HEK293 (cell line): ENCODE results near the gene NTRK3.

Experiments
- CTCF ChIA-PET: fragments of 350-600 bp; formaldehyde crosslinking; extraction: SDS; loops from one replicate; lab custom pipeline; 2021; ENCODE audit warnings: antibody characterized with exemption; lab: Yijun Ruan, JAX
- POLR2A ChIA-PET: fragments of 300-600 bp; formaldehyde crosslinking; extraction: SDS; loops from one replicate; lab custom pipeline; 2020; ENCODE audit warnings: antibody characterized with exemption, inconsistent platforms; lab: Yijun Ruan, JAX
- H3K27ac ChIP-seq: fragments of 200-500 bp; sonication (Bioruptor generic); 2 replicates; pipeline ENCODE4 v1.5.1; 2014; ENCODE audit warnings: low read depth, low read length, control low read depth, inconsistent platforms; ENCODE audit errors: extremely low read depth
- H3K36me3 ChIP-seq, 2 experiments: fragments of 200-500 bp in 1 of 2; sonication (Bioruptor generic) in 1 of 2; 1 replicate in 1 of 2; 2 replicates in 1 of 2; pipeline ENCODE4 v1.5.1; 2014 to 2017; ENCODE audit warnings: inconsistent platforms in 2 of 2, low read length in 2 of 2; ENCODE audit not compliant: control insufficient read depth in 2 of 2, insufficient read depth in 1 of 2
- H3K4me1 ChIP-seq: fragments of 200-500 bp; sonication (Bioruptor generic); 2 replicates; pipeline ENCODE4 v1.5.1; 2014; ENCODE audit warnings: mild to moderate bottlenecking, low read length, inconsistent platforms; ENCODE audit not compliant: control insufficient read depth, insufficient read depth
- H3K4me3 ChIP-seq: 2 replicates; pipeline ENCODE4 v1.5.1; 2011; ENCODE audit warnings: low read depth, mild to moderate bottlenecking, control low read depth, low read length, moderate library complexity
- H3K9me3 ChIP-seq: fragments of 200-500 bp; sonication (Bioruptor generic); 2 replicates; pipeline ENCODE4 v1.5.1; 2014; ENCODE audit warnings: low read depth, low read length, inconsistent platforms; ENCODE audit not compliant: control insufficient read depth, insufficient read depth
- HOXD13 ChIP-seq: sonication (generic); formaldehyde crosslinking; IDR thresholded peaks from 2 replicates; pipeline ENCODE4 v1.8.0; 2022; ENCODE audit warnings: missing genetic modification reagents, borderline replicate concordance
- MEIS1 ChIP-seq: sonication (generic); formaldehyde crosslinking; IDR thresholded peaks from 2 replicates; pipeline ENCODE4 v1.8.1; 2022; ENCODE audit warnings: missing genetic modification reagents, mild to moderate bottlenecking, borderline replicate concordance
- SCRT1 ChIP-seq: fragments of 450-650 bp; formaldehyde crosslinking; IDR thresholded peaks from 2 replicates; pipeline ENCODE4 v1.5.1; 2016; ENCODE audit warnings: missing biosample characterization, missing genetic modification characterization, borderline replicate concordance
- SETDB1 ChIP-seq: IDR thresholded peaks from one replicate; pipeline ENCODE4 v1.6.1; 2017; ENCODE audit warnings: mild to moderate bottlenecking, low read length, moderate library complexity, mixed read lengths; ENCODE audit not compliant: insufficient read length
- TCF7L2 ChIP-seq: IDR thresholded peaks from 2 replicates; pipeline ENCODE4 v1.6.1; 2011; ENCODE audit warnings: low read depth, mild to moderate bottlenecking, inconsistent platforms, low read length, moderate library complexity, borderline replicate concordance
- ZBTB21 ChIP-seq: fragments of 450-650 bp; formaldehyde crosslinking; IDR thresholded peaks from 2 replicates; pipeline ENCODE4 v1.5.1; 2017; ENCODE audit warnings: missing biosample characterization, missing genetic modification characterization
- ZNF121 ChIP-seq: fragments of 450-650 bp; formaldehyde crosslinking; IDR thresholded peaks from 2 replicates; pipeline ENCODE4 v1.5.1; 2016; ENCODE audit warnings: missing biosample characterization, missing genetic modification characterization
- ZNF133 ChIP-seq: fragments of 450-650 bp; formaldehyde crosslinking; IDR thresholded peaks from 2 replicates; pipeline ENCODE4 v1.5.1; 2016; ENCODE audit warnings: missing biosample characterization, missing genetic modification characterization
- ZNF138 ChIP-seq: fragments of 450-650 bp; formaldehyde crosslinking; IDR thresholded peaks from 2 replicates; pipeline ENCODE4 v1.5.1; 2016; ENCODE audit warnings: missing biosample characterization, missing genetic modification characterization, borderline replicate concordance
- ZNF146 ChIP-seq: fragments of 450-650 bp; formaldehyde crosslinking; IDR thresholded peaks from 2 replicates; pipeline ENCODE4 v1.5.1; 2016; ENCODE audit warnings: missing biosample characterization, missing genetic modification characterization
- ZNF302 ChIP-seq: fragments of 450-650 bp; formaldehyde crosslinking; IDR thresholded peaks from 2 replicates; pipeline ENCODE4 v1.5.1; 2016; ENCODE audit warnings: missing biosample characterization, missing genetic modification characterization, low read depth
- ZNF394 ChIP-seq: fragments of 450-650 bp; formaldehyde crosslinking; IDR thresholded peaks from 2 replicates; pipeline ENCODE4 v1.5.1; 2016; ENCODE audit warnings: missing biosample characterization, missing genetic modification characterization, mild to moderate bottlenecking, moderate library complexity, borderline replicate concordance
- ZNF416 ChIP-seq: fragments of 450-650 bp; formaldehyde crosslinking; IDR thresholded peaks from 2 replicates; pipeline ENCODE4 v1.5.1; 2016; ENCODE audit warnings: missing biosample characterization, missing genetic modification characterization
- ZNF510 ChIP-seq: fragments of 450-650 bp; formaldehyde crosslinking; IDR thresholded peaks from 2 replicates; pipeline ENCODE4 v1.5.1; 2018; ENCODE audit warnings: mild to moderate bottlenecking, missing genetic modification characterization, missing biosample characterization; ENCODE audit not compliant: insufficient replicate concordance
- ZNF514 ChIP-seq: fragments of 450-650 bp; formaldehyde crosslinking; IDR thresholded peaks from 2 replicates; pipeline ENCODE4 v1.5.1; 2016; ENCODE audit warnings: missing biosample characterization, missing genetic modification characterization
- ZNF544 ChIP-seq: fragments of 450-650 bp; formaldehyde crosslinking; IDR thresholded peaks from 2 replicates; pipeline ENCODE4 v1.5.0; 2017; ENCODE audit warnings: missing biosample characterization, missing genetic modification characterization
- ZNF692 ChIP-seq: fragments of 450-650 bp; formaldehyde crosslinking; IDR thresholded peaks from 2 replicates; pipeline ENCODE4 v1.5.1; 2016; ENCODE audit warnings: missing biosample characterization, missing genetic modification characterization
- ZNF707 ChIP-seq: fragments of 450-650 bp; formaldehyde crosslinking; IDR thresholded peaks from 2 replicates; pipeline ENCODE4 v1.5.1; 2016; ENCODE audit warnings: missing biosample characterization, missing genetic modification characterization
- ZNF791 ChIP-seq: fragments of 450-650 bp; formaldehyde crosslinking; IDR thresholded peaks from 2 replicates; pipeline ENCODE4 v1.5.1; 2016; ENCODE audit warnings: missing biosample characterization, missing genetic modification characterization
- TF ChIP-seq, protein P1 (sequence below): fragments of 450-650 bp; formaldehyde crosslinking; IDR thresholded peaks from 2 replicates; pipeline ENCODE4 v1.5.1; 2016; ENCODE audit warnings: missing biosample characterization, missing genetic modification characterization
- TF ChIP-seq, protein P2 (sequence below): fragments of 450-650 bp; formaldehyde crosslinking; IDR thresholded peaks from 2 replicates; pipeline ENCODE4 v1.5.1; 2016; ENCODE audit warnings: missing biosample characterization, missing genetic modification characterization

Gene NTRK3

DNA sequence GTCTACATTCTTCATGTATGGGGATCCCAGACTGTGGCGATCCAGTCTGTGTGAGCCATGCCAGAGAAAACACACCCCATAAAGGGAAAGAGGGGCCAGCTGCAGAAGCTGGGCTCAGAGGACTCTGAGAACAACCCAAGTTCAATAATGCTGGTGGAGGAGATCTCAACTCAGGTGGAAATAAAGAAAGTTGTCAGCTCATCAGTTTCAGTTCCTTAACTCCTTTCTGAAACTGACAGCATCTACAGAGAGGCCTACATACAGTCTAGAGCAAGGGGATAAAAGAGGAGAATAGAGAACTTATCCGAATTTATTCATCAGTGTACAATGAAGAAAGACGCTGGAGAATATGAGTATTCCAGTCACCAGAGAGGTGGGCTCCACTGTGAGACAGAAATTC lies 77.0 kb downstream of the NTRK3 start:
- POLR2A ChIA-PET: no interaction called here
- H3K27ac ChIP-seq: no peak overlapping the region
- CTCF ChIA-PET: interaction anchor here (1.5 to 2.3 kb wide), 2 partner anchors 63 to 66 kb away, joined by 6 to 9 read pairs; no protein-coding TSS in a partner anchor
- TF ChIP-seq SCRT1 (tag by site-specific recombination): no peak
- no peak for TF ChIP-seq ZNF692 (tag by site-specific recombination)
- TF ChIP-seq ZNF510 (tag by site-specific recombination): no peak
- TF ChIP-seq ZNF544 (tag by site-specific recombination): no peak
- TF ChIP-seq ZNF146 (tag by site-specific recombination): no peak
- no peak for TF ChIP-seq ZNF394 (tag by site-specific recombination)
- H3K4me1 ChIP-seq: no peaks in the 10 kb centered on the region
- H3K36me3 ChIP-seq: no peaks in the 10 kb centered on the region
- H3K9me3 ChIP-seq: no peaks in the 10 kb centered on the region
- H3K4me3 ChIP-seq: no peak overlapping the region

- Histone ChIP-seq H3K36me3 (no peaks in the 10 kb centered on the region), H3K4me1 (no peaks in the 10 kb centered on the region), H3K27ac (no peak overlapping the region), H3K9me3 (no peaks in the 10 kb centered on the region), H3K4me3 (no peak overlapping the region)
- POLR2A ChIA-PET: interaction anchor here (0.7 kb wide), 1 partner anchor 128 kb away, joined by 3 read pairs; no protein-coding TSS in a partner anchor
- CTCF ChIA-PET: interaction anchor here (1.5 to 2.3 kb wide), 2 partner anchors 64 to 67 kb away, joined by 6 to 9 read pairs; no protein-coding TSS in a partner anchor
- TF ChIP-seq ZNF514 (no peak), TCF7L2 (no peak), ZBTB21 (tag by site-specific recombination) (no peak), ZNF133 (no peak), ZNF416 (tag by site-specific recombination) (no peak), ZNF302 (tag by site-specific recombination) (no peak), HOXD13 (no peak), ZNF707 (tag by site-specific recombination) (no peak), SETDB1 (no peak), MEIS1 (CRISPR knock-in tag) (no peak), ZNF791 (tag by site-specific recombination) (no peak), ZNF121 (no peak), ZNF138 (tag by site-specific recombination) (no peak)
- TF ChIP-seq, protein P1, sequence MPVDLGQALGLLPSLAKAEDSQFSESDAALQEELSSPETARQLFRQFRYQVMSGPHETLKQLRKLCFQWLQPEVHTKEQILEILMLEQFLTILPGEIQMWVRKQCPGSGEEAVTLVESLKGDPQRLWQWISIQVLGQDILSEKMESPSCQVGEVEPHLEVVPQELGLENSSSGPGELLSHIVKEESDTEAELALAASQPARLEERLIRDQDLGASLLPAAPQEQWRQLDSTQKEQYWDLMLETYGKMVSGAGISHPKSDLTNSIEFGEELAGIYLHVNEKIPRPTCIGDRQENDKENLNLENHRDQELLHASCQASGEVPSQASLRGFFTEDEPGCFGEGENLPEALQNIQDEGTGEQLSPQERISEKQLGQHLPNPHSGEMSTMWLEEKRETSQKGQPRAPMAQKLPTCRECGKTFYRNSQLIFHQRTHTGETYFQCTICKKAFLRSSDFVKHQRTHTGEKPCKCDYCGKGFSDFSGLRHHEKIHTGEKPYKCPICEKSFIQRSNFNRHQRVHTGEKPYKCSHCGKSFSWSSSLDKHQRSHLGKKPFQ (tag by site-specific recombination): no peak
- TF ChIP-seq, protein P2, sequence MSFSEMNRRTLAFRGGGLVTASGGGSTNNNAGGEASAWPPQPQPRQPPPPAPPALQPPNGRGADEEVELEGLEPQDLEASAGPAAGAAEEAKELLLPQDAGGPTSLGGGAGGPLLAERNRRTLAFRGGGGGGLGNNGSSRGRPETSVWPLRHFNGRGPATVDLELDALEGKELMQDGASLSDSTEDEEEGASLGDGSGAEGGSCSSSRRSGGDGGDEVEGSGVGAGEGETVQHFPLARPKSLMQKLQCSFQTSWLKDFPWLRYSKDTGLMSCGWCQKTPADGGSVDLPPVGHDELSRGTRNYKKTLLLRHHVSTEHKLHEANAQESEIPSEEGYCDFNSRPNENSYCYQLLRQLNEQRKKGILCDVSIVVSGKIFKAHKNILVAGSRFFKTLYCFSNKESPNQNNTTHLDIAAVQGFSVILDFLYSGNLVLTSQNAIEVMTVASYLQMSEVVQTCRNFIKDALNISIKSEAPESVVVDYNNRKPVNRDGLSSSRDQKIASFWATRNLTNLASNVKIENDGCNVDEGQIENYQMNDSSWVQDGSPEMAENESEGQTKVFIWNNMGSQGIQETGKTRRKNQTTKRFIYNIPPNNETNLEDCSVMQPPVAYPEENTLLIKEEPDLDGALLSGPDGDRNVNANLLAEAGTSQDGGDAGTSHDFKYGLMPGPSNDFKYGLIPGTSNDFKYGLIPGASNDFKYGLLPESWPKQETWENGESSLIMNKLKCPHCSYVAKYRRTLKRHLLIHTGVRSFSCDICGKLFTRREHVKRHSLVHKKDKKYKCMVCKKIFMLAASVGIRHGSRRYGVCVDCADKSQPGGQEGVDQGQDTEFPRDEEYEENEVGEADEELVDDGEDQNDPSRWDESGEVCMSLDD: no peak
- TF ChIP-seq, all 188 proteins: peak for 0
These were observed 77.9 kb downstream of the NTRK3 start for GRCh38 chr15:88178631-88179030.
